Activated naive CD4-positive, alpha-beta T cell treated with Interleukin-2 at 50 U/mL for 16 hours (primary cell): ENCODE data around the gene SORCS3.

Source experiments
- DNase-seq: peaks from one replicate; pipeline ENCODE4 v3.0.0-alpha.2; 2020

The SORCS3 gene

GRCh38 chr10:104646146-104646545 lies 5.1 kb downstream of the SORCS3 start:
- DNase-seq = no peak

- no peak for DNase-seq
Observed at GRCh38 chr10:104648421-104648820, 7.3 kb downstream of the SORCS3 start.

GRCh38 chr10:104650072-104650471 lies 9.0 kb downstream of the SORCS3 start:
- DNase-seq = no peak

DNA sequence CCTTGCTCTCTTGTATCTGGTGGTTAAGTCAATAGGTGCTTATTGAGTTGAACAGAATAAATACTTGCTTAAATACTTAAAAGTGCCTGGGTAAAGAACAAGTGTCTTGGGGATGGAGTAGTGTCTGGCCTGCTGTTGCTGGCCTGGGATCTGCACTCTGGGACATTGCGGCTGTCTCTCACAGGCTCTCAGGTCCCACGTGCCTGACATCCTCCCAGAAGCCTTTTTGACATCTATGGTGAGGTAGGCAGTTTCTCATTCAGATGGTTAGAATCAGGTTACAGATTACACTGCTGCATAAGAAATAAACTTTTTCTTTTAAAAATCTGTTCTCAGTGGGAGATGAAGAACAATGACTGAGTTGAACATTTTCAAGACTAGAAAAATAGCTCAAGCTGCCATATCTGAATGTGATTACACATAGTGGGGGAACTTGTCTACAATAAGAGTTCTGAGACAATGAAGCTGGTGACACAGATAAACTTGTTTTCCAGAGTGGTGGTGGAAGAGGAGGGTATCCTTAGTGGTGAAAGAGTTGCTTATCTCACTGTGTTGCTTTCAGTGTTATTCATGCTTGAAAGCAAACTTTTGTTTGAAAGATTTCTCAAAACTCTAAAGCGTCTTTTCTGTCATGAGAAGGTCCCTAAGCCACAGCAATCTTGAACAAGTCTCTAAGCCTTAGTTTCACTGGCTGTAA lies 9.7 kb downstream of the SORCS3 start:
- DNase-seq = no peak

DNA sequence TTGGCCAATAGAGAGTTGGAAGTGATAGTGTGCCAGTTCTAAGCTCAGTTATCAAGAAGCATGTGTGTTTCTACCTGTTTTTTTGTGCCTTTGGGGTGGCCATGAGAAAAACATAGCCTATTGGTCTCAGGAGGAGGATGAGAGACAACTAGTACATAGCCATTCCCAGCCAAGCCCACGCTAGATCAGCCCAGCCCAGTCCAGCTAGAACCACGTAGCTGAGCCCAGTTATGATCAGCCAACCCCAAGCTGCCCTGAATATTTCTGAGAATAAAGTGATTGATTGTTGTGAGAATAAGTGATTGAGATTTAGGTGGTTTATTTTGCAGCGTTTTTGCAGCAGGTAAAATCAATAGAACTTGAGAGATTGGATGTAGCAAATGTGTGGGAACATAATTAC lies 15.9 kb downstream of the SORCS3 start:
- no peak for DNase-seq

GRCh38 chr10:104657457-104657856 lies 16.4 kb downstream of the SORCS3 start:
- no peak for DNase-seq

- DNase-seq = no peak
Observed at GRCh38 chr10:104658067-104658466, 17.0 kb downstream of the SORCS3 start.

DNA sequence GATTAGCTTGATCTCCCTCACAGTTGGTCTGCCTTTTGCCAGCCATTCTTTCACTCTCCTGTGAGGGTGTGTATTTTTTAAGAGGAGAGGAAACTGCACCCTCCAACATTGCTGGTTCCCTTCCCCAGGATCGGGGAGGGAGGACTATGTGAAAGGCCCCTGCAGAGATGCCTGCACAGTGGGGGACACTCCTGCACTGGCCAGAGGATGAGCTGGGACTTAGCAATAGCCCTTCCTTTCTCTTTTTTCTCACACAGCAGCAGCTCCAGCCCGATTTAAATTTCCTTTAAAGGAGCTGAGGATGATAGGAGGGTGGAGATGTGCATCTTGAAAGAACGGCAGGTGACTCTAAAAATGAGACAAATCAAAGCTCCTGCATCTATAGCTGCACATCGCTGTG lies 18.7 kb downstream of the SORCS3 start:
- DNase-seq = no peak

DNA sequence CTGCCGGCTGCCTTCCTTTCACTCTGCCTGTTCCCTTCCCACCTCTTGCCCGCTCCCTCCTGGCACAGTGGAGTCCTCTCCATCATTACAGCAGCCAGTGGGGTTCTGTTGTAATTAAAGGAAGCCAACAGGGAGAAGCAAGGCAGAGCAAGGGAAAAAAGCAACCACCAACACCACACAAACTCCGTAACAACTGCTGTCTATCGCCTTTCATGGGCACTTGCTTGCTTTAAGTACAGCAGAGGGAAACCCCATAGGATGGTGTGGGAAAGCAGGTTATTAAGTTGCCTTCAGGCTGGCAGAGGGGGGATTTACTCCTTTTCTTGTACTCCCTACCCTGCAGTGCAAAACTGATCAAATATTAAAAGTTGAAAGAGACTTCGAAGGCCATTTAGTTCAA lies 22.0 kb downstream of the SORCS3 start:
- no peak for DNase-seq

DNA sequence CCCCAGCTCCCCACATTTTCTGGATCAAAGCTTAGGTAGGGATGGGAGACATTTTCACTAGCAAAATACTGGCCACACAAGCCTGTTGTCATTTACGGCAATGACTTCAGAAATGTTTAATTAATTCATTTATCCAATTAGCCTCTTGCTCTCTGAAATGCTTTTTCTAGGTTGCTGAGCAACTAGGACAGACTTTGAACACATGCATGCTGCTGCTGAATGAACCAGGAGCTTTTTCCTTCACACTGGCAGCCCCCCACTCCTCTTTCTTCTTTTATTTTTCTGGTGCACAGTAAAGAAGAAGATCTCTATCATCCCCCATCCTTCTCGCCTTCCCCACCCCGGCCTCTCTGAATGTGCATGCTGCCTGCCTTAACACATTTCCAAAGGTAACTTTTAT lies 22.5 kb downstream of the SORCS3 start:
- no peak for DNase-seq

- no peak for DNase-seq
Observed at GRCh38 chr10:104664205-104664604, 23.1 kb downstream of the SORCS3 start.

GRCh38 chr10:104665174-104665573 lies 24.1 kb downstream of the SORCS3 start:
- no peak for DNase-seq

DNA sequence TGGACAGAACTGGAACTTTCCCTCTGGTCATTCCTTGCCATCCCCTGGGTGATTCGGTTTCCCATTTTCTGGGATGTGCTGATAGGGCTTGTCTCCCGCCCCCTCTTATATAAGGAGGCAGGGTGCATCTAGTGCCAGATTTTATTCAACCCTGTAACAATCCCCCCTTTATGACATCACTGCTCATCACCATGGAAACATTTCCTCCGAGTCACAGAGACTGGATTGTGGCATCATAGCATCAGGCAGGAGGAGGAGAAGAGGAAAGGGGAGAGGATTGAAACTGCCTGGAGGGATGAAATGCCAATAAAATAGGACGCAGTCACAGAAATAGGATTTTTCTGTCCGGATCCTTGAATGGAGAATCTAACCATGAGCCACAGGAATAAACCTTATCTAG lies 25.0 kb downstream of the SORCS3 start:
- no peak for DNase-seq

- DNase-seq = no peak
Observed at GRCh38 chr10:104676874-104677273, 35.8 kb downstream of the SORCS3 start.

DNA sequence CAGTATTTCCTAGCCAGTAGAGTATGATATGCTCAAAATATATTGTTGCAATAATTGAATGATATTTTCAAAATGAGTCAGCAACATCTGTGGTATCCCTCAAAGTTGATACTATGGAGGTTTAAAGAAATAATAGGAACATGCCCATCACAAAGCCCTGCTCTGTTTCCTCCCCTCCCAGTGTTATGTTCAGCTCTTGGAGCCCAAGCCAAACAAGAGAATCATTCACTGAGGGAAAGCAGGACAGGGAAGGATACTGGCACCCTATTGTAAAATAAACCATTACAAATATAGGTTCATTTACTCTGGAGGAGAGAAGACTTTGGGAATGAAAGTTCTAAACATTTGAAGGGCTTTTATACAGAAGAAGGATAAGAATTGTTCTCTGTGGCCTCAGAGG lies 37.6 kb downstream of the SORCS3 start:
- no peak for DNase-seq

- no peak for DNase-seq
Observed at GRCh38 chr10:104680467-104681401, 39.6 kb downstream of the SORCS3 start.

DNA sequence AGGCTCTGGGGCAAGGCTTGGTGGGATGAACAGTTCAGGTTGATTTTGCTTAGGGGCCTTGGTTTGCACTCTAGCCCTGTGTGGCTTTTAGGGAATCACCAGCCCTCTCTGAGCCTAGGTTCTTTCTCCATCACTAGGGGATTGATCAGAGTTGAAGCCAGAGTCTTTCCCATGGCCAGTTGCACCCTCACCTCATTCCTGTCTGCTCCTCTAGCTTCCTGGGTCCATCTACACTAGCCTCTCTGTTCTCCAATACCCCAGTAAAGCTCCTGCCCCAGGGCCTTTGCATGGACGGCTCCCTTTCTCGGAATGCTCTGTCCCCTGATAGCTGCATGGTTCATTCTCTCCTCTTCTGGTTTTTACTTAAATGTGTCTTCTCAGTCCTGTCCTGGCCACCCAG lies 40.4 kb downstream of the SORCS3 start:
- DNase-seq = no peak

- no peak for DNase-seq
Observed at GRCh38 chr10:104683567-104683966, 42.5 kb downstream of the SORCS3 start.

GRCh38 chr10:104686829-104687228 lies 45.7 kb downstream of the SORCS3 start:
- no peak for DNase-seq

DNA sequence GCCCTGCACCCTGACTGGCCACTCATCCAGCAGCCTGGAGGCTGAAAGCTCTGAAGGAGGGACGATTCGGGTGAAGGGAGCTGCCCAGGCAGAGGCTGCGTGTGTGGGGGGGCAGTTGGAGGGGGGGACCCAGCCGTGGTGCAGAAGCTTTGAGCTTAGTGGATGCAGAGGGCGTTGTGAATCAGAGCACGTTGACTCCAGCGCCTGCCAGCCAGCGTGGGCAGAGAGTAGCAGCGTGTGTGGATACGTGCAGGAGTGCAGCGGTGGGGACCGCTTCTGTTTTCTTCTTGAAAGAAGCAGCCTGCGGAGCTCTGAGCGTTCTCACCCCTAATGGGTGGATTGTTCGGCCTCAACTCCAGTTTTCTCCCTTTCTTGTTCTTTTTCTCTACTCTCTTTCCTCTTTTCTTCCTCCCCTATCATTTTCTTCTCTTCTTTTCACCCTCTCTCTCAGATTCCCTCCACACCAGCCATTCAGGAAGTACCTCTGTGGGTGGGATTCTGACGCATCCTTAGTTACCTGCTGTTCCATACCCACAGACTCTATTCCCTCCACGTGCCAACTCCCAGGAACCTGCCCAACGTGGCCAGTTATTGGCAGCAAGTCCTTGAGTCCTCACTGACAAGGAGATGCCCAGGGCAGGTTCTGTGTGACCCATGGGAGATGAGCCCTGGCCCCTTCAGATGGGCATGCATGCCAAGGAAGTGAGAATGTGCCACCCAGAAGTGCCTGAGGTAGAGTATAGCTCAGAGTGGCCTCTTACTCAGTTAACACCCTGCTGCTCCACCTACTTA lies 47.4 kb downstream of the SORCS3 start:
- no peak for DNase-seq

DNA sequence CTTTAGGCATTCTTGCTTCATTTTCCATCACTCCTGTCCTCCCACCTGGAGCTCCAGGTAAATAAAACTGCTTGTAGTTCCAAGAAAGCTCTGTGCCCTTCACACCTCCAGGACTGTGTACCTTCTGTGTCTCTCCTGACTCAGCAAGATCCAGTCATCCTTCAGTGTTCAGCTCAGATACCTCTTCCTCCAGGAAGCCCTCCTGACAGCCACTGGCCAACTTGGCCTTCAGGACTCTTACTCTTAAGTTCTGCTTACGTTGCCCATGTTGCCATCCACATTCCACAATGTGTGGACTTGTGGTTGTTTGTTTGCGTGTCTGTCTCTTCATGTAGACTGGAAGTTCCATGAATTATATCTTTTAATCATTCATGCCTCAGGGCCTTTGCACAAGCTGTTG lies 48.0 kb downstream of the SORCS3 start:
- DNase-seq = no peak

DNA sequence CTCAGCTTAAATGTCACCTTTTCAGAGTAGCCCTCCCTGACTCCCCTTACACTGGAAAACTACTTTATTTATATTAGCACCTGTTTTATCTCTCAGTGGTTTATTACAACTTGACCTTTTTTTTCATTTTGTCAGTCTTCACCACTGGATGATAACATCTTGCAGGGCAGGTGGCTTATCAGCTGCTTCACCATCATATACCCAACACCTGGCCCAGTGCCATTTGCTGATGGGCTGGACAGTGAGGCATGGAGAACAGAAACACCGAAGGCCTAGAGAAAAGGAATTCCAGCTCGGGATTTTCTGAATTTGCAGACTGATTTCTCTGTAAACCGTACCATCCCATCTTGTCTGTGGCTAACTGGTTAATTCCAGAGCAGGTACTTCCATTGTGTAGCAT lies 48.5 kb downstream of the SORCS3 start:
- DNase-seq = no peak

DNA sequence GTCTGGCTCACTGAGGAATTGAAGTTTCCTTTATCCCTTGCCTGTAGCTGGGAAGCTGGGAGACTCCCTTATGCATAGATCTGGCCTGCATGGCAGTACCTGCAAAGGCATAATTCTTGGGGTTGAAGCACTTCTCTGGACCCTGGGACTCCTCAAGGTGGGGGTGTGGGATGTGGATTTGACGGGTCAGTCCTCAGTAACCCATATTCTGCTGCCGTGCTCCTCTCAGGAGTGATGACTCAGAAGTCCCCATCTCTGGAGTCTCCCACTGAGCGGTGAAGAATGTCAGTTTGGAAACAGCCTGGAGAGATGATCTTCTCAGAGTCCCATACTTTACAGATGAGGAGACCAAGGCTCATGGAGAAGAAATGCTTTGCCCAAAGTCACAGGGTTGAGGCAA lies 49.0 kb downstream of the SORCS3 start:
- DNase-seq = no peak

- DNase-seq = no peak
Observed at GRCh38 chr10:104690959-104691358, 49.9 kb downstream of the SORCS3 start.
